Parathyroid adenoma (tissue), 2 donors: ENCODE results near the gene SHC2.

Experiments
- H2AFZ ChIP-seq: fragments of 300-600 bp; sonication (generic); one replicate; pipeline ENCODE4 v1.7.0; 2017; ENCODE audit warnings: antibody characterized with exemption, mild to moderate bottlenecking
- H3K27ac ChIP-seq: fragments of 300-600 bp; sonication (generic); one replicate; pipeline ENCODE4 v1.7.0; 2017
- H3K27me3 ChIP-seq: fragments of 300-600 bp; sonication (generic); one replicate; pipeline ENCODE4 v1.7.0; 2017; ENCODE audit warnings: low read length; ENCODE audit not compliant: control insufficient read depth, insufficient read depth
- H3K36me3 ChIP-seq: fragments of 300-600 bp; sonication (generic); one replicate; pipeline ENCODE4 v1.7.0; 2017; ENCODE audit warnings: low read length; ENCODE audit not compliant: control insufficient read depth, insufficient read depth
- H3K4me1 ChIP-seq: fragments of 300-600 bp; sonication (generic); one replicate; pipeline ENCODE4 v1.7.0; 2017; ENCODE audit warnings: control low read depth
- H3K4me2 ChIP-seq: fragments of 300-600 bp; sonication (generic); one replicate; pipeline ENCODE4 v1.7.0; 2017; ENCODE audit warnings: low read length
- H3K4me3 ChIP-seq: fragments of 300-600 bp; sonication (generic); one replicate; pipeline ENCODE4 v1.7.0; 2017; ENCODE audit warnings: low read depth, low read length
- H3K79me2 ChIP-seq: fragments of 300-600 bp; sonication (generic); one replicate; pipeline ENCODE4 v1.7.0; 2017; ENCODE audit warnings: control low read depth
- H3K9ac ChIP-seq: fragments of 300-600 bp; sonication (generic); one replicate; pipeline ENCODE4 v1.7.0; 2017; ENCODE audit warnings: mild to moderate bottlenecking
- H3K9me3 ChIP-seq: fragments of 300-600 bp; sonication (generic); one replicate; pipeline ENCODE4 v1.7.0; 2017; ENCODE audit warnings: low read length; ENCODE audit not compliant: control insufficient read depth
- TF ChIP-seq, protein P1 (sequence below): fragments of 300-600 bp; sonication (generic); IDR thresholded peaks from one replicate; pipeline ENCODE4 v1.7.0; 2017; ENCODE audit warnings: antibody characterized with exemption, mild to moderate bottlenecking
- donor health status: primary hyperparathyroidism.

The SHC2 gene

DNA sequence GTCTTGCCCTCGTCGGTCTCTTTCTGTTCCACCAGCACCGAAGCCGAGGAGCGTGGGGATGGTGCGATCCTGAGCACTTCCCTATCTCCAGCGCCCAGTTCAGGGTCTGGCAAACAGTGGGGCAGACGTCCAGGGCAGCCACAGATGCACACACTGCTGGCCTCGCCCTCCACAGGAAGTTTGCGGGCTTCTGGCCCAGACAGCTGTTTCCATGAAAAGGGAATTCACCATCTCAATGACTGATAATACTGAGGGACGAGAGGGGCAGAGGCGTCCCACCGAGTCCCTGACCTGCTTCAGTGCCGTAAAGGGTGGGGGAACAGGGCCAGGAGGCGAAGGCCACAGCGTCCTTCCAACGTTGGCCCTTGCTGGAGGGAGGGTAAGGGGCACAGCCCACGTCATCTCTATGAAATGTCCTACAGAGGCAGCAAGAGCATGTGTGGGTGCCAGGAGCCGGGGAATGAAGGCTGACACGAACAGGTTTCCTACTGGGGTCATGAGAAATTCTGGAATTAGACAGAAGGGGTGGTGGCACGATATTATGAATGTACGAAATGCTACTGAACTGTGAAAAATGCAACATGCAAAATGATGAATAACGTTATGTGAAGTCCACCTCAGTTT, 19.5 kb downstream of the SHC2 start:
- Histone ChIP-seq H3K9ac (no peak overlapping the region), H3K4me1 (no peaks in the 10 kb centered on the region), H3K36me3 (no peaks in the 10 kb centered on the region), H3K27ac (no peak overlapping the region), H2AFZ (no peak overlapping the region), H3K9me3 (no peaks in the 10 kb centered on the region), H3K27me3 (no peaks in the 10 kb centered on the region), H3K4me3 (no peak overlapping the region), H3K79me2 (peaks cover 2% of the 10 kb centered on the region), H3K4me2 (no peak overlapping the region)
- TF ChIP-seq, protein P1, sequence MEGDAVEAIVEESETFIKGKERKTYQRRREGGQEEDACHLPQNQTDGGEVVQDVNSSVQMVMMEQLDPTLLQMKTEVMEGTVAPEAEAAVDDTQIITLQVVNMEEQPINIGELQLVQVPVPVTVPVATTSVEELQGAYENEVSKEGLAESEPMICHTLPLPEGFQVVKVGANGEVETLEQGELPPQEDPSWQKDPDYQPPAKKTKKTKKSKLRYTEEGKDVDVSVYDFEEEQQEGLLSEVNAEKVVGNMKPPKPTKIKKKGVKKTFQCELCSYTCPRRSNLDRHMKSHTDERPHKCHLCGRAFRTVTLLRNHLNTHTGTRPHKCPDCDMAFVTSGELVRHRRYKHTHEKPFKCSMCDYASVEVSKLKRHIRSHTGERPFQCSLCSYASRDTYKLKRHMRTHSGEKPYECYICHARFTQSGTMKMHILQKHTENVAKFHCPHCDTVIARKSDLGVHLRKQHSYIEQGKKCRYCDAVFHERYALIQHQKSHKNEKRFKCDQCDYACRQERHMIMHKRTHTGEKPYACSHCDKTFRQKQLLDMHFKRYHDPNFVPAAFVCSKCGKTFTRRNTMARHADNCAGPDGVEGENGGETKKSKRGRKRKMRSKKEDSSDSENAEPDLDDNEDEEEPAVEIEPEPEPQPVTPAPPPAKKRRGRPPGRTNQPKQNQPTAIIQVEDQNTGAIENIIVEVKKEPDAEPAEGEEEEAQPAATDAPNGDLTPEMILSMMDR, result no peak

DNA sequence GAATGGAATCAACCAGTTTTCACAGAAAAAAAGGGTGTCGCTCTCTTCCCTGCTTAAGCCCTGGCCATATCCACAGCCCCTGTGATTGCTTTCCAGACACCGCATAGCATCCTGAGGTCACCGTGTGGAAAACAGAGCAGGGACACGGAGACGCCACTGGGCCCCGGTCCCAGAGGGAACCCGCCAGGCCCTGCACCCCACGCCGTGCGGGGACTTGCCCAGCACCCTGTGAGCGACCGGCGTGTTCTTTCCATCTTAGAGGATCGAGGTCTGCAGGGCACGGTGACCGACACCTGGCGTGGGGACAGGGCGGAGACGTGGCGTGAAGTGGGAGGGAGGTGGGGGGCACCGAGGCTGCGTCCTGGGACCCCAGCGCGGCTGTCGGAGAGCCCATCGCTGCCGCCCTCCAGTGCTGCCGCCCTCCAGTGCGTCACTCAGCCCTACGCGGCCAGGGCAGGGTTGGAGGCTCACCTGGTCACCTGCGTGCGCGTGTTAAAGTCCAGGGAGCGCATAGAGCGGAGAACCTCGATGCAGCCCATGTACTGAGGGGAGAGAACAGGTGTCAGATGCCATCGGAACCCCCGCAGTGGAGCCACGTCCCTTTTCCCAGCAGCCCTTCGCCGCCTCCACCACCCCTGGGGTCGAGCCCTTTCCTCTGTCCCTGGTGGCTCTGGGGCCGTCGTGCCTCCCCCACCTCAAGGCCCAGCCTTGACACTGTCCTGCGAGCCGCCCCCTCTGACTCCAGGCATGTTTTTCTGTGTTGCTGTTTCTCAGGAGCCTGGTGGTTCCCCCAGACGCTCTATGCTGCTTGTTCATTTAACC, 20.2 kb downstream of the SHC2 start:
- H3K9ac ChIP-seq, result no peak overlapping the region
- H3K27me3 ChIP-seq, result no peaks in the 10 kb centered on the region
- TF ChIP-seq, protein P1, result no peak
- no peak overlapping the region for H3K27ac ChIP-seq
- no peaks in the 10 kb centered on the region for H3K36me3 ChIP-seq
- no peaks in the 10 kb centered on the region for H3K4me1 ChIP-seq
- no peak overlapping the region for H3K4me3 ChIP-seq
- no peak overlapping the region for H2AFZ ChIP-seq
- no peak overlapping the region for H3K4me2 ChIP-seq
- no peaks in the 10 kb centered on the region for H3K9me3 ChIP-seq
- H3K79me2 ChIP-seq, result peaks cover 2% of the 10 kb centered on the region

DNA sequence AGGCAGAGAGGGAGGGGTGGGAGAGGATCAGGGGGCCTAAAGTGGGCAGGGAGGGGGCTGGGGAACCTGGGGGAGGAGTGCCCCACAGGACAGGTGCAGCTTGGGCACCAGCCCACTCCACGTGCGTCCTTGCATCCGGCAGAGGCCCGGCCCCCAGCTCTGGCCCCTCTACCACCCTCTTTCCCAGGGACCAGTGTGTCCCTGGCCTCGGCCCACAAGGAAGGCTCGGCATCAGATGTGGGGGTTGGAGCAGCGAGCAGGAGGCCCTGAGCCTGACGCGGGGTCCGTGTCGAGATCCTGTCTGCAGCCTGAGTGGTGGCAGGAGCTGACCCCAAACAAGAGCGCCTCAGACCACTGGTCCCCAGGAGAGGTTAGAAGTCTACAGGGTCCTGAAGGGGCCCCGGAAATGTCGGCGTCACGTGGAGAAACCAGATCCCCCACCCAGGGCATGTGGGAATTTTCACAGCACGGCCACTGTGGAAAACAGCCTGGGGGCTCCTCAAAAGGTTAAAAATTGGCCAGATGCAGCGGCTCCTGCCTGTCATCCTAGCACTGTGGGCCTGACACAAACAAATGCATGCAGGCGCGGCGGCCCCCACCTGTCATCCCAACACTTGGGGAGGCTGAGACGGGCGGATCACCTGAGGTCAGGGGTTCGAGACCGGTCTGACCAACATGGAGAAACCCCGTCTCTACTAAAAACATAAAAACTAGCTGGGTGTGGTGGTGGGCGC, 21.5 kb downstream of the SHC2 start:
- no peaks in the 10 kb centered on the region for H3K27me3 ChIP-seq
- H3K27ac ChIP-seq, result no peak overlapping the region
- TF ChIP-seq, protein P1, result no peak
- H3K79me2 ChIP-seq, result peaks cover 2% of the 10 kb centered on the region
- no peak overlapping the region for H3K4me3 ChIP-seq
- no peak overlapping the region for H3K9ac ChIP-seq
- H3K36me3 ChIP-seq, result no peaks in the 10 kb centered on the region
- no peaks in the 10 kb centered on the region for H3K9me3 ChIP-seq
- no peak overlapping the region for H2AFZ ChIP-seq
- no peaks in the 10 kb centered on the region for H3K4me1 ChIP-seq
- no peak overlapping the region for H3K4me2 ChIP-seq

DNA sequence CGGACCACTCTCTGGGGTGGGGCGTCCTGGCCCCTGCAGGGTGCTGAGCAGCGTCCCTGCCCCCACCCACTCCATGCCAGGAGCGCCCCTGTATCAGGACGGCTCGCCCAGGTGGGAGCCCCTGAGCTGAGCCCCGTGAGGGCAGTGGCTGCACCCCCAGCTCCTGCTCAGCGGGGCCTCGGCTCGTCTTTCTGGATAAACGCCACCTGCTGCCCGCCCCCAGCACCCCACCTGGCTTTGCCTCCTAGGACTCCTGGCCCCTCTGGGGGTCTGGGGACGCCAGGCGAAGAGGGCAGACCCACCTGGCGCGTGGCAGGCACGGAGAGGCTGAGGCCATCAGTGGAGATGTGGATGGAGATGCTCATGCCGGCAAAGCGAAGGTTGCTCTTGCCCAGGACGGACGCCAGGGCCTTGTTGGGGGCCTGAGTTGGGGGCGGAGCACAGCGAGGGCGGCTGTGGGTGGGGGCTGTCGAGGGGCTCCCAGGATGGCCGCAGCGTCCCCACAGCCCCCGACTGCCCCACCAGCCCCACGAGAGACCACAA, 22.3 kb downstream of the SHC2 start:
- Histone ChIP-seq H3K27me3 (no peaks in the 10 kb centered on the region), H3K4me3 (no peak overlapping the region), H3K36me3 (no peaks in the 10 kb centered on the region), H3K4me1 (no peaks in the 10 kb centered on the region), H3K9me3 (no peaks in the 10 kb centered on the region), H3K79me2 (peaks cover 2% of the 10 kb centered on the region), H2AFZ (no peak overlapping the region), H3K9ac (no peak overlapping the region), H3K27ac (no peak overlapping the region), H3K4me2 (no peak overlapping the region)
- TF ChIP-seq, protein P1, result no peak
